Measurements from ENCODE around the gene PACRGL. TPM values are rescaled to one million over a fixed set of nuclear protein-coding genes. Genes with fewer than 3 reads are reported as not detected.
A peak's percentile ranks its signal among the peaks of the same experiment; 100 is the strongest.
"Not testable (repeated sequence)": the region's sequence is repeated elsewhere in the genome, so short reads cannot be mapped to it uniquely, and the experiment has no call there.

The PACRGL gene
- total and polyA plus RNA-seq, 7 donors: 9.5 to 43.9 (median 18.6) TPM

DNA sequence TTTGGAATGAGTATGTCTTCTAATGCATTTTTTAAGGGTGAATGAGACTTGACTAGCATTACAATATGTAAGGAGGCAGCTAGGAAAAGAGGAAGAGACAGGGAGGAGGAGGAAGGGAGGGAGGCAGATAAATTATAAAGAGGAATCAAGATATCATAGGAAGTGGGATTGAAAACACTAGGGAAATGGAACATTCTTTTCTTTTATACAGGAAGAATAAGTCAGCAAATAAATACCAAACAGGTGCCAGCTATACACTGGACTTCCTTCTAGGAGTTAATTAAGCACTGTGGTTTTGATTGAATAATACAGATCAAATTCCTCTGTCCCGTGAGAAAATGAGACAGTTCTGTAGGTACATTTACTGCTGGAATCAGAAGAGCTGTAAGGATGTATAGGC, 78.6 kb downstream of the PACRGL start:
- no peak for TF ChIP-seq POLR2A (IDR thresholded peaks at IDR 0.05)
- TF ChIP-seq, protein P1, sequence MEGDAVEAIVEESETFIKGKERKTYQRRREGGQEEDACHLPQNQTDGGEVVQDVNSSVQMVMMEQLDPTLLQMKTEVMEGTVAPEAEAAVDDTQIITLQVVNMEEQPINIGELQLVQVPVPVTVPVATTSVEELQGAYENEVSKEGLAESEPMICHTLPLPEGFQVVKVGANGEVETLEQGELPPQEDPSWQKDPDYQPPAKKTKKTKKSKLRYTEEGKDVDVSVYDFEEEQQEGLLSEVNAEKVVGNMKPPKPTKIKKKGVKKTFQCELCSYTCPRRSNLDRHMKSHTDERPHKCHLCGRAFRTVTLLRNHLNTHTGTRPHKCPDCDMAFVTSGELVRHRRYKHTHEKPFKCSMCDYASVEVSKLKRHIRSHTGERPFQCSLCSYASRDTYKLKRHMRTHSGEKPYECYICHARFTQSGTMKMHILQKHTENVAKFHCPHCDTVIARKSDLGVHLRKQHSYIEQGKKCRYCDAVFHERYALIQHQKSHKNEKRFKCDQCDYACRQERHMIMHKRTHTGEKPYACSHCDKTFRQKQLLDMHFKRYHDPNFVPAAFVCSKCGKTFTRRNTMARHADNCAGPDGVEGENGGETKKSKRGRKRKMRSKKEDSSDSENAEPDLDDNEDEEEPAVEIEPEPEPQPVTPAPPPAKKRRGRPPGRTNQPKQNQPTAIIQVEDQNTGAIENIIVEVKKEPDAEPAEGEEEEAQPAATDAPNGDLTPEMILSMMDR (IDR thresholded peaks at IDR 0.05): no peak
- no peak for TF ChIP-seq EP300 (IDR thresholded peaks at IDR 0.05)
- TF ChIP-seq POLR2AphosphoS5 (IDR thresholded peaks at IDR 0.05): no peak
- no peak overlapping the region for H3K4me3 ChIP-seq
- H3K27me3 ChIP-seq: no peaks in the 10 kb centered on the region
- H3K4me1 ChIP-seq: peaks cover 0 to 15% (median 7%) of the 10 kb centered on the region in 4 donors
- no peak for DNase-seq
- H3K27ac ChIP-seq: no peak overlapping the region
- H3K36me3 ChIP-seq: no peaks in the 10 kb centered on the region
- intact Hi-C loops (cut with DNase I): loop anchor here (10.0 kb wide), 1 partner anchor 206 kb away; no protein-coding TSS in a partner anchor
- WGBS, 2 donors: 60 to 83% methylated on average over 1 of the region's 1 CpG
- H3K9me3 ChIP-seq: peaks cover 0 to 19% (median 2%) of the 10 kb centered on the region in 4 donors

DNA sequence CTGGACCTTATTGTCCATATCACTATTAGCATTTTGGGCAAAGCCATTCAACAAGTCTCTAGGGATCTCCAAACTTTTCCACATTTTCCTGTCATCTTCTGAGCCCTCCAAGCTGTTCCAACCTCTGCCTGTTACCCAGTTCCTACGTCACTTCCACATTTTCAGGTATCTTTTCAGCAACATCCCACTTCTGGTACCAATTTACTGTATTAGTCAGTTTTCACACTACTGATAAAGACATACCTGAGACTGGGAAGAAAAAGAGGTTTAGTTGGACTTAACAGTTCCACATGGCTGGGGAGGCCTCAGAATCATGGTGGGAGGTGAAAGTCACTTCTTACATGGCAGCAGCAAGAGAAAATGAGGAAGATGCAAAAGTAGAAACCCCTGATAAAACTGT, 82.9 kb downstream of the PACRGL start:
- H3K4me3 ChIP-seq; H3K27me3 ChIP-seq; intact Hi-C loops (cut with DNase I); DNase-seq; H3K27ac ChIP-seq; H3K36me3 ChIP-seq: not testable (repeated sequence)
- WGBS, 2 donors: 86 to 93% methylated on average over 1 of the region's 1 CpG
- Histone ChIP-seq H3K4me1 (peaks cover 0 to 15% (median 5%) of the 10 kb centered on the region in 4 donors), H3K9me3 (peaks cover 0 to 19% (median 2%) of the 10 kb centered on the region in 4 donors)

DNA sequence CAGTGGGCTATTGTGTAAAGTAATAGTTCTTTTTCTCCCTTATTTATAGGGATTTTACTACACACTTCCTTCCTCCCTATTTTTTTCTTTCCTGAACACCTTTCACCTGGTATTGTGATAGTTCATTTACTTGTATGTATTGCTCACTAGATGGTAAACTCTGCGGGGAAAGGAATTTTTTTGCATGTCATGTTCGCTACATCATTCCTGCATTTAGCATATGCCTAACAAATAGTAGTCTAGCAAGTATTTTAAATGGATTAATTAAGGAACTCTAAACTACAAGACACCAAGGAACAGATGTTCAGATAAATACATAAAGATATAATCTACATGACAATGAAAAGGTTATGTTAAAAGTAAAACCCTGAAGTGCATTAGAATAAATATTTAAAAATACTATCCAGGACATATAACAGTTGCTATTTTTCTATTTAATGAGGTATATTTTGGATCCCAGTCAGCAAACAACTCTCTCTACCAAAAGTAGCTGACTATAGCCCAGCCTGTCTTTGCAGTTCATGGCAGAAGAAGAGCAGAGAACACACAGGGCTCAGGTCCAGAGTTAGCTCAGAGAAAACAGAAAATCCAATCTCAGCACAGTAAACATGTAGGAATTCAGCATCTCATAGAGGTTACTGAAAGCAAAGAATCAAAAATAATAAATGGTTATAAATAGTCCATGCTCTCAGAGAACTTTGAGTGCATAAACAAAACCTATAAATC, 87.8 kb downstream of the PACRGL start:
- TF ChIP-seq POLR2AphosphoS5 (IDR thresholded peaks at IDR 0.05): peak in 1 of 4 donors; percentile 12
- no peak for TF ChIP-seq POLR2A (IDR thresholded peaks at IDR 0.05)
- no peak overlapping the region for H3K4me3 ChIP-seq
- peak overlapping the region in 3 of 4 donors; percentile 1 to 49 (median 25) for H3K27ac ChIP-seq
- DNase-seq: no peak
- intact Hi-C loops (cut with DNase I): no loop called here
- H3K9me3 ChIP-seq: peaks cover 0 to 5% (median 1%) of the 10 kb centered on the region in 4 donors
- no peaks in the 10 kb centered on the region for H3K36me3 ChIP-seq
- H3K4me1 ChIP-seq: peaks cover 0 to 43% (median 17%) of the 10 kb centered on the region in 4 donors
- 76 to 84% methylated on average over 2 of the region's 2 CpGs for WGBS, 2 donors
- no peaks in the 10 kb centered on the region for H3K27me3 ChIP-seq

All from sigmoid colon (tissue), 7 donors.